GM21737 (cell line): Measurements from ENCODE around the gene CD300A.
A peak's percentile ranks its signal among the peaks of the same experiment; 100 is the strongest.
"Not testable (repeated sequence)": the region's sequence is repeated elsewhere in the genome, so short reads cannot be mapped to it uniquely, and the experiment has no call there.

Experiments
- ATAC-seq: cut with Tn5 transposase; IDR thresholded peaks from one replicate; pipeline ENCODE4 v1.9.1; 2021; ENCODE audit warnings: mild to moderate bottlenecking, moderate library complexity; ENCODE audit not compliant: unreplicated experiment

Gene CD300A

DNA sequence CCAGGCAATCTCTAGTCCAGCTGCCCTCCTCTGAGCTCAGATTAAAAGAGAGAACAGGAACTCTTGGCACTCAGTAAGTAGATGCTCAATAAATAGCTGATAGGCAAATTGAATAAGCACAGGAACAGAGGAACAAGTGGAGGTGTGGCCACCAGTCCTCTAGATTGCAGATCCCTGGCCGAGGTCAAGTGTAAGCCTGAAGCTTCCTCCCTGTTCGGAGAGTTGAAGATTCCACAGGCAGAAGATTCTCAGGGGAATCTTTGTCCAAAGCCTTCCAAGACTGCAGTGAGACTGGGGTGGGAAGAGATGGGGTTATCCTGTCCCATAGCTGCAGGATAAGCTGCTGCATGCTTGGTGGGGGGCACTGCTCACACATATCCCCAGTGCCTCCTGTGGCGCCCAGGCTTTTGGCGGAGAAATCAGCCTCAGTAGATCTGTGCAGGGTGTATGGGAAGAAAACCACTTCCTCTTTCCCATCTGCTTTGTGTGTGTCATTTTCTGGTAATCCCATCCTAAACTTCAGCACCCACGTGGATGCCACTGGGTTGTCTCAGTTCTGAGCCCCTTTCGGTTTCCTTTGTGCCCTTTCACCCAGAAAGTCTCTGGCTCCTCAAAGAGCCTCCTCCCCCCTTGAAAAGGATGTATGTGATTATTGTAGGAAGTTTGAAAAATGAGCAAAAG lies 12.1 kb downstream of the CD300A start:
- peak; percentile 58 for ATAC-seq

DNA sequence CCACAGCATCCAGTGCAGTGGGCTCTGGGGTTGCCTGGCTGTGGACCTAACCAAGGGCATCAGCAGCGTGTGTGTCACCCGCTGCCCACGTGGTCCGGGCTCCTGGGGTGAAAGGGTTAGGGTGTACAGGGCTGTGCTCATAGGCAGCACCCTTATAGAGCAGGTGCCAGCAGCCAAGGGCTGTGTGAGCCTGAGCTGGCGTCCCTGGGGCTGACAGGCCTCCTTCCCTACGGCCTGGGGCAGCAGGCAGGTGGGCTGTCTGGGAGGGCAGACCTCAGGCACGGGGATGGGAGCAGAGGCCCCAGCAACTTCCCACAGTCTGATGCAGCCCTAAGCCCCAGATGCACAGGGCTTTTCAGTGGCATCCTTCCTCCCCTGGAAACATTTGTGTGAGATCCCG lies 13.9 kb downstream of the CD300A start:
- no peak for ATAC-seq

DNA sequence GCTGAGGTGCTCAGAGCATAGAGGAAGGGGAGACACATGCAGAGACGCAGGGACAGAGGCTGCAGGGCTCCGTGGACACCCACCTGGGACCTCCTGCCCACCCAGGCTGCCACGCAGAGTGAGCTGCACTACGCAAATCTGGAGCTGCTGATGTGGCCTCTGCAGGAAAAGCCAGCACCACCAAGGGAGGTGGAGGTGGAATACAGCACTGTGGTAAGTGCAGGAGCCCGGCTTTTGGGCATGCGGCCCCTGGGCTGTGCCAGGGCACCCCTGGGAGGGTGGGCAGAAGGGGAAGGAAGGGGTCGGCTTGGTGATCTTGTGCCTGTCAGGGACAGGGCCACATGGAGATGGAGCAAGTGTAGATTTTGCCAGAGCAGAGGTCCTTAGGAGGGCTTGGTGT lies 15.2 kb downstream of the CD300A start:
- ATAC-seq, result no peak

DNA sequence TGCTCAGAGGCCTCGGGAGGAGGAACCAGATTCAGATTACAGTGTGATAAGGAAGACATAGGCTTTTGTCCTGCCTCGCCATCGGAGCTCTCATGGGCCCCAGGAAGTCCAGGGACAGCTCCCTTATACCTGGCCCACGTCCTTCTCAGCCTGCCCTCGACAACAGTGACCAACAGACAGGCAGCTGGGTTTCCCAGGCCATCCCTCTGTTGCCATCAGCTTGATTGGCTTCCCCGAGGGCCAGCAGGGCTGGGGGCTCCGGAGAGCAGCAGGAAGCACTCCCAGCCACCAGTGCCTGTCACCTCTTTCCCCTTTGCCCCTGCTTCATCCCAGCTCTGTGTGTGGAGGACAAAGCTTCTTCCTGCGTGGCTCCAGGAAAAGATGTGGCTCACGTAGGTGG lies 17.6 kb downstream of the CD300A start:
- no peak for ATAC-seq

DNA sequence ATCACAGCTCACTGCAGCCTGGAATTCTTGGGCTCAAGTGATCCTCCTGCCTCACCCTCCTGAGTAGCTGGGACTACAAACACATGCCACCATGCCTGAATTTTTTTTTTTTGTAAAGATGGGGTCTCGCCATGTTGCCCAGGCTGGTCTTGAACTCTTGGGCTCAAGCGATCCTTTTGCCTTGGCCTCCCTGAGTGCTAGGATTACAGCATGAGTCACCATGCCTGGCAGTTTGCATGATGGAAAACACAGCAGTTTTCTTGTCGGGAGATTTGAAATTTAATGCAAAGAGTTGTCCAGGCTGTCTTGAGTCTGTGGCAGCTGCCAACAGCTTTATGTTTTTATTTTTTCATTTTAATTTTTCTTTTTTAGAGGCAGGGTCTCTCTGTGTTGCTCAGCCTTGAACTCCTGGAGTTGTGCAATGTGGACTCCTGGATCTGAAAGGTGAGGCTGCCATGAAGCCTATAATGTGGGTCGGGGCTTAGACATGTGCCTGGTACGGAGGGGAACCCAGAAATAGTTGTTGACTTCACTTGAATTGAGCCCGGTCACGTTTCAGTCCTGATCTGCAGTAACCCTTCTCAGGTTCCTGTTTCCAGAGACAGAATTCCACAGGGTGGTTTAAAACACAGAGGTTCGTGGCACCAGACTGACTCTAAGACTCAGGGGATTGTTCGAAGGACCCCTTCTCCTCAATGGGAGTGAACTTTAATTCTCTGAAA lies 18.7 kb downstream of the CD300A start:
- ATAC-seq, result no peak

DNA sequence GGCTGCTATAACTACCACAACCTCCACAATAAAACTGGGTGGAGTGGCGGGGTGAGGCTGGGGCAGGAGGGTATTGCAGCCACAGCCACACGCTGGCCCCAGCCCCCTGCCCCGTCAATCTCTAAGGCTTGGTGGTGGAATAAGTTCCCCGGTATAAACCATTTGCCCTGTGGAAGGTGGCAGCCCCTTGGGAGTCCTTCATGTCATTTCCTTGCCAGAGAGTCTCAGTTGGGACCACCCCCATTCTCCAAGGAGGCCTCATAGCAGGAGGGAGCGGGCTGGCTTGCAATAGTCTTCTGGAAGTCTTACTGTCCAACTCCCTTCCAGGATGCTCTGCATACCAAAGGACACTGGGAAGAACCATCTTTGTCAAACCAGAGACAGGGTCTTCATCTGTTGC lies 19.4 kb downstream of the CD300A start:
- no peak for ATAC-seq

DNA sequence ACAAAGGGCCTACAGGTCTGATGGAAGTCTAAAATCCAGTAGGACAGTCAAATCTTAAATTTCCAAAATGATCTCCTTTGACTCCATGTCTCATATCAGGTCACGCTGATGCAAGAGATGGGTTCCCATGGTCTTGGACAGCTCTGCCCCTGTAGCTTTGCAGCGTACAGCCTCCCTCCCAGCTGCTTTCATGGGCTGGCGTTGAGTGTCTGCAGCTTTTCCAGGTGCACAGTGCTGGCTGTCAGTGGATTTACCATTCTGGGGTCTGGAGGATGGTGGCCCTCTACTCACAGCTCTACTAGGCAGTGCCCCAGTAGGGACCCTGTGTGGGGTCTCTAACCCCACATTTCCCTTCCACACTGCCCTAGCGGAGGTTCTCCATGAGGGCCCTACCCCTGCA lies 21.8 kb downstream of the CD300A start:
- not testable (repeated sequence) for ATAC-seq

DNA sequence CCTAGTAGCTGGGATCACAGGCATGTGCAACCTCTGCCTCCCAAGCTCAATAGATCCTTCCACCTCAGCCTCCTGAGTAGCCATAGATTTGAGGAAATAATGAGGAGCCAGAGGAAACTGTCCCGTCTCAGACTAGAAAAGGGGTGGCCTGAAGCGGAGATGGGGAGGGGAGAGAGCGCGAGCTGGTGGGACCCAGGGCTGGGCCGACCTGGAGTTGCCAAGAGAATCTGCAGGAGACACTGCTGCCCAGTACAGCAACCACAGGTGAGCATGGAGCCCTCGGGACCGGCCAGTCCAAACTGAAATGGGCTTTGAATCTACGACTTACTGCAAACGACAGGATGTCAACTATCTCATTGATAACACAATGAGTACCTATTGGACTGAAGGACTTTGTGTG lies 24.3 kb downstream of the CD300A start:
- no peak for ATAC-seq

DNA sequence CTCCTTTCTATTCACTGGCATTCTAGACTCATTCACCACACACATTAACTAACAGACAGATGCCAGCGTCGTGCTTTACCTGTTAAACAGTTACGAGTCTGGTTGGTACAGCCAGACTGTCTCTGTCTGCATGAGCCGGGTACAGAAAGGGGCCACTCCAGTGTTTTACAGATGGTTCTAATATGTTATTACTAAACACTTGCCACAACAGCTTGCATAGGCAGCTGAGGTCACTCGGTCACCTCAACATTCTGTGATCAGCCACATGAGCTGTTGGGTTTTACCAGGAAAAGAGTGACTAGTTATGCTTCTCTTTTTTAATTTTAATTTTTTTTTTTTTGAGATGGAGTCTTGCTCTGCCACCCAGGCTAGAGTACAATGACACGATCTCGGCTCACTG lies 25.2 kb downstream of the CD300A start:
- no peak for ATAC-seq

DNA sequence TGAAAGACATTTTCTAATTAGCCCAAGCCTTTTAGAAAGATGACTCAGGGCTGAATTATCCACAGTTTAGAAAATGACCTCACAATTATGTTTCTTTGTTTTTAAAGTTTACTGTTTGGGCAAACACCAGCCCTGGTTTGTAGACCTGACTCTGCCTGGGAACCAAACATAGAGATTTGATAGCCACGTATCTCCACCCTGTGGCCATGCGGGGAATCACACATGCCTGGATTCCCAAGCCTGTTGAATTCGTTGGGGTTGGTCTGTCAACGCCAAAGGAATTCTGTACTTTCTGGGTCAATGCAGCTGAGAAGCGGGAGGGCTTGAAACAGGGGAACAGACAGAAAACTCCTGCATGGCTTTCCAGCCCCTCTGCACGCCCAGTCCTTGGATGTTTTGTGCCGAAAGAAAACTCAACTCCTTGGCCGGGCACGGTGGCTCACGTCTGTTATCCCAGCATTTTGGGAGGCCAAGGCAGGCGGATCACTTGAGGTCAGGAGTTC lies 26.9 kb downstream of the CD300A start:
- ATAC-seq, result no peak

DNA sequence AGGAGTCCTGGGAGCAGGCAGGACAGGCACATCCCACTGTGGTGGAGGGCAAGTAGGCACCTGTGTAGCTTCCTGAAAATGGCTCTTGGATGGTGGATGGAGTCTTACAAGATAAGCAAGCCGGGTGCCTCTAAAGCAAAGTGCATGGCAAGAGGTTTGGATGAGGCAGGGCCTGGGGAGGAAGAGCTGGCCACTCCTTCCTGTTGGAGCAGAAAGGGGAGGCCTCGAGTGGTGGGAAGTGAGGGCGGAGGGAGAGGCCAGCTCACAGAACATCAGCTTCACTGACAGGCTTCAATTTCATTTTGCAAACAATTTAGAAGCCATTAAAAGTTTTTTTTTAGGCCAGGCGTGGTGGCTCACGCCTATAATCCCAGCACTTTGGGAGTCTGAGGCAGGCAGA lies 31.0 kb downstream of the CD300A start:
- no peak for ATAC-seq

DNA sequence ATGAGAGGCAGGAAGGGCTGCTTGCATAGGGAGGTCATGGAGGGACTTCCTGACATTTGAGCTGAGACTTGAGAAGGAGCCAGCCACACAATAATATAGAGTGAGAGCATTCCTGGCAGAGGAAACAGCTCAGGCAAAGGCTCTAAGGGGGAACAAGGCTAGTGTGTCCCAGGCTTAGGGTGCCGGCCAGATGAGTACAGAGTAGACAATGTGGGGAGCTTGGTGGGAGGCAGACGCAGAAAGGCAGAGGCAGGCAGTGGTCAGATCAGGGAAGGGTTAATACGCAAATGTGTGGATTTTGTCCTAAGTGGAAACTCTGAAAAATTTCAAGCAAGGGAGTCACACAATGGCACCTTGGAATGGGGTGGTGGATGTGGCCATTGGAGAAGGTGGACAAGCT lies 33.6 kb downstream of the CD300A start:
- no peak for ATAC-seq

DNA sequence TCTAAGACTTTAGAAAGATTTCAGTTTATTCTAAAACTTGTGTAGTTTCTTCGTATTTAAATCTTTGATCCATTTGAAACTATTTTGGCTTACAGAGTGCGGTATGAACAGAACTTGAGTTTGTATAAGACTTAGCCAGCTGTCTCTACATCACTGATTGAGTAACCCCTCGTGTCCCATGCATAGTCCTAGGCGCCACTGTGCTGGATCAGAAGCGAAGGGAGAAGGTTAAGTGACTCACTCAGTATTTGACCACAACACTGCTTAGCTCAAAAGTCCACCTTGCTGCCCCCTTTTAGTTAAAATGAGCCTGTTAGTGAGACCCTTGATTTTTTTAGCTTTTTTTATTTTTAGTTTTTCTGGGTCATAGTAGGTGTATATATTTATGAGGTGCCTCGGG lies 36.4 kb downstream of the CD300A start:
- ATAC-seq, result no peak

DNA sequence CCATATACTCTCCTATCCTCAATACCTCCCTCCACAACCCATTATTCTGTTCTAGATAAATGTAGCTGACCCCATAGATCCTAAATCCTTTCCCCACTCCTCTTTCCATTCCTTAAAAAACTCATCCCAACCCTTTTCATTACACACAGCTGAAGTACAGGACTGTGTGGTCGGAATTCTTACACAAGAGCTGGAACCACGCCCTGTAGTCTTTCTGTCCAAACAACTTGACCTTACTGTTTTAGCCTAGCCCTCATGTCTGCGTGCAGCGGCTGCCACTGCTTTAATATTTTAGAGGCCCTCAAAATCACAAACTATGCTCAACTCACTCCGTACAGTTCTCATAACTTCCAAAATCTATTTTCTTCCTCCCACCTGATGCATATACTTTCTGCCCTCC lies 37.5 kb downstream of the CD300A start:
- ATAC-seq, result not testable (repeated sequence)

DNA sequence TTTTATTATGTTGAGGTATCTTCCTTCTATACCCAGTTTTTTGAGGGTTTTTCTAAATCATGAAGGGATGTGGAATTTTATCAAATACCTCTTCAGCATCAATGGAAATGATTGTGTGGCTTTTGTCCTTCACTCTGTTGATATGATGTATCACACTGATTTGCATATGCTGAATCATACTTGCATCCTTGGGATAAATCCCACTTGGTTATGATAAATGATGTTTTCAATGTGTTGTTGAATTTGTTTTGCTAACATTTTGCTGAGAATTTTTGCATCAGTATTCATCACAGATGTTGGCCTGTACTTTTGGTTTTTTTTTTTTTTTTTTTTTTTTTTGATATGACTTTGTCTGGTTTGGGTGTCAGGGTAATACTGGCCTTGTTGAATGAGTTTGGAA lies 41.7 kb downstream of the CD300A start:
- no peak for ATAC-seq

DNA sequence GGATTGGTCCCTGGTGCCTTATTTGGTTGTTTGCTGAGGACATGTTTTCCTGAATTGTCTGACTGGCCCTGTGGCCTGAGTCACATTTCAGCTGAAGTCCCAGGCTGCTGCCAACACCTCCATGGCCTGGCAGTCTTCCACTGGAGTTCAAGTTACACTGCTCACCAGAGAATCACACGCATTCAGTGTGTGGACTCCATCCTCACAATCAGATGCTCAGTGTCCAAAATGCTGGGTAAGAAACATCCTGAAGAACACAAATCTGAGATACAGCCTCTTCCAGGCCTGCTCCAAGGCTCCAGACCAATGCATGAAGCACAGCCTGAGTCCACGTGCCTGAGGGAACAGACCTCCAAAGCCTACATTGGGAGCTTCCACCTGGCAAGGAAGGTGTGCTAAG lies 45.6 kb downstream of the CD300A start:
- no peak for ATAC-seq

DNA sequence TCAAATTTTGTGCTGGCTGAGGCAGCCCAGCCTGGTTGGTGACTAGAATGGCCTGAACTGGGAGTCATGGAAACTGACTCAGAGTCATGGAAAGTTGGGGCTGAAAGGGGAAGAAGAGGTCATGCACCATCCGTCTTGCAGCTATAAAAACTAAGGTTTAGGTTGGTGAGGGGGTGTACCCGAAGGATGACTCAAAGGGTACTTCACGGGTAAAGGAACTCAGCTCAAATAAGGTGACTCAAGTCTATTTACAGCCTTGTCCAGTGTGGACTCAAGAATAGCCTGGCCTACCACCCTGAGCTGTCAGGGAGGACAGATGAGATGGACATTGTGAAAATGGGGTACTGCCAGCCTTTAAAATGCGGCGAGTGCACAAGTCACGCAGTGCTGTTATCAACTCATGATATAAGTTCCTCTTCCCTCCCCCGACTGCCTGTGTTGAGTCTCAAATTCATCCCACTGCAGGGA lies 46.2 kb downstream of the CD300A start:
- no peak for ATAC-seq

DNA sequence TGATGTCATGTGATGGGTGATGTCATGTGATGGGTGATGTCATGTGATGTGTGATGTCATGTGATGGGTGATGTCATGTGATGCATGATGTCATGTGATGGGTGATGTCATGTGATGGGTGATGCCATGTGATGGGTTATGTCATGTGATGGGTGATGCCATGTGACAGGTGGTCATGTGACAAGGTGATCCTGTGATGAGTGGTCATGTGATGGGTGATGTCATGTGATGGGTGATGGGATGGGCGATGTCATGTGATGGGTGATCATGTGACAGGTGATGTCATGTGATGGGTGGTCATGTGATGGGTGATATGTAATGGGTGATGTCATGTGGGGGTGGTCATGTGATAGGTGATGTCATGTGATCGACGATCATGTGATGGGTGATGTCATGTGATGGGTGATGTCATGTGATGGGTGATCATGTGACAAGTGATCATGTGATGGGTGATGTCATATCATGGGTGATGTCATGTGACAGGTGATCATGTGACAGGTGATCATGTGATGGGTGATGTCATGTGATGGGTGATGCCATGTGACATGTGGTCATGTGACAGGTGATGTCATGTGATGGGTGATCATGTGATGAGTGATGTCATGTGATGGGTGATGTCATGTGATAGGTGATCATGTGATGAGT lies 47.7 kb downstream of the CD300A start:
- no peak for ATAC-seq

DNA sequence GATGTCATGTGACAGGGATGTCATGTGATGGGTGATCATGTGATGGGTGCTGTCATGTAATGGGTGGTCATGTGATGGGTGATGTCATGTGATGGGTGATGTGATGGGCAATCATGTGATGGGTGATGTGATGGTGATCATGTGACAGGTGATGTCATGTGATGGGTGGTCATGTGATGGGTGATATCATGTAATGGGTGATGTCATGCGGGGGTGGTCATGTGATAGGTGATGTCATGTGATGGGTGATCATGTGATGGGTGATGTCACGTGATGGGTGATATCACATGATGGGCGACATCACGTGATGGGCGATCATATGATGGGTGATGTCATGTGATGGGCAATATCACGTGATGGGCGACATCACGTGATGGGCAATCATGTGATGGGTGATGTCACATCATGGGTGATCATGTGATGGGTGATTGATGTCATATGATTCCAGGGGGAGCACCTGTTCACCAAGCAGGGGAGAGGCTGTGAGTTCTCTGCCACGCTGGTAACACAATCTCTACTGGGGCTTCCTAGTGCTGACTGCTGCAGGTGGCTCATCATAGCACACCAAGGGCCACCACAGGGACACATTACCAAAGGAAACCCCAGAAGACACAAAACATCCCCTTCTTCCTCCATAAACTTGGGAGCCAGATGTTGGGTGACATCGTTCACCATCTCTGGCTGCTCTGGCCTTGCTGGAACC lies 48.3 kb downstream of the CD300A start:
- no peak for ATAC-seq

DNA sequence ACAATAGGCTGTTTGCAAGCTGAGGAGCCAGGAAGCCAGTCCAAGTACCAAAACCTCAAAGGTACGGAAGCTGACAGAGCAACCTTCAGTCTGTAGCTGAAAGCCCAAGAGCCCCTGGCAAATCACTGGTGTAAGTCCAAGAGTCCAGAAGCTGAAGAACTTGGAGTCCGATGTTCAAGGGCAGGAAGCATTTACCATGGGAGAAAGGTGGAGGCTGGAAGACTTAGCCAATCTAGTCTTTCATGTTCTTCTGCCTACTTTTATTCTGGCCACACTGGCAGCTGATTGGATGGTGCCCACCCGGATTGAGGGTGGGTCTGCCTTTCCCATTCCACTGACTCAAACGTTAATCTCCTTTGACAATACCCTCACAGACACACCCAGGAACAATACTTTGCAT lies 49.5 kb downstream of the CD300A start:
- no peak for ATAC-seq

DNA sequence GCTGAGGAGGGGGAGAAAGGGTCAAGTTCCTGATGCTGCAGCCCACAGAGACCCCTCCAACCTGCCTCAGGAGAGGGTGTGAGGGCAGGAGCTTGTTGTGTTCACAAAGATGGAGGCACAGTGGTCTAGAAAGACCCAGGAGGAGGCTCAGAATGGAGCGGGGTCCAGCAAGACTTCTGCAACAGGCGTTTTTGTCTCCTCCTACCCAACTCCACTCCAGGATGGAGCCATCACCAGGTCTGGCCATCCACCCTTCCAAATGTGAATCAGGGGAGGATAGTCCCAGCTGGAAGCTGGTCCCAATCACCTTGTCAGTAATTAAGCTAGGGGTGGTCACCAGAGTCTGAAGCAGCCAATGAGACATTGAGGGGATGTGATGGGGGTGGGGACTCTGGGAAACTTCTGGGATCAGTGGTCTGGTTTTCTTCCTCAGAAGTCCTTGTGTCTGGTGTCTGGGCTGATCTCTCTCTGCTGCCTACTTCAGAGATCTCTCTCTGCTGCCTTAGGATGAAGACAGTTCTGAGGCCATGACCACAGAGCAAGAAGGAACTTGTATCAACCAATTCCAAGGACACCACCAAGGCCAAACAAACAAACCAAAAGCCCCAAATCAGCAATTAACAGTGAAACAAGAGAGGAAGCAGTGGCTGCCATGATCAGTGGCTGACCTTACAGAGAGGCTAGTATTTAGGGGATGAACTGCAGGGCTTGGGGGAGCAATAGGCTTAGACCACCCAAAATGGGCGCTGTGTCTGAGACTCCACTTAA lies 50.3 kb downstream of the CD300A start:
- ATAC-seq, result no peak
